Pancreas (tissue), 10 donors: ENCODE measurements around the gene GNAQ. TPM values are rescaled to one million over a fixed set of nuclear protein-coding genes. Genes with fewer than 3 reads are reported as not detected.

Experiments
- ATAC-seq, 4 donors: fragments of 200-7000 bp; cut with Tn5 transposase; one replicate each; pipeline versions ENCODE4 v1.8.0 to v1.9.1; 2020; ENCODE audit warnings: mild to moderate bottlenecking in 4 of 4, moderate library complexity in 4 of 4
- DNase-seq, 6 donors: peaks; one replicate each; pipeline ENCODE4 v3.0.0-alpha.2; 2020
- FAIRE-seq: peaks from 2 replicates; lab custom pipeline; 2012; peaks lifted over from hg19 to GRCh38; lab: Jason Lieb, UNC
- H3K27ac ChIP-seq, 4 donors: fragments of 200-600 bp; sonication (generic); 1 replicate in 3 of 4; 2 replicates in 1 of 4; pipeline versions ENCODE4 v1.5.0 to v1.8.0; 2020
- H3K27me3 ChIP-seq, 4 donors: fragments of 200-600 bp; one replicate each; pipeline ENCODE4 v1.8.0; 2021
- H3K36me3 ChIP-seq, 3 donors: fragments of 200-600 bp; sonication (generic) in 1 of 3; one replicate each; pipeline versions ENCODE4 v1.5.0 to v1.8.0; 2020 to 2021
- H3K4me1 ChIP-seq, 3 donors: fragments of 200-600 bp; one replicate each; pipeline ENCODE4 v1.8.0; 2021
- H3K4me3 ChIP-seq, 4 donors: fragments of 200-600 bp; sonication (generic) in 2 of 4; one replicate each; pipeline versions ENCODE4 v1.5.0 to v1.8.0; 2020 to 2021
- H3K9me3 ChIP-seq, 4 donors: fragments of 200-600 bp; one replicate each; pipeline ENCODE4 v1.8.0; 2021
- WGBS, 2 donors: extraction: QIAGEN DNeasy Blood & Tissue Kit; methylation state at CpG; one replicate each; pipeline ENCODE4 v1.1.7; 2013; 5-methylcytosine and 5-hydroxymethylcytosine counted together
- intact Hi-C, 3 donors: fragments of 100-400 bp; cut with DNase I; formaldehyde crosslinking; loops; one replicate each; pipeline versions ENCODE4 v1.11.1 to v1.14.2; 2022
- polyA plus RNA-seq, 2 donors: library from polyadenylated mRNA; stranded (reverse); fragments of 200-250 nt; gene quantifications; one replicate each; pipeline ENCODE4 v1.2.3, GENCODE V29; 2013
- total RNA-seq, 6 donors: library from RNA; stranded (reverse); fragmentation: NEBNext Ultra II Directional in 4 of 6; extraction: Animal tissue kit (Norgen Biotek cat#: 25700) in 4 of 6; gene quantifications; one replicate each; pipeline versions ENCODE4 v1.2.1 to v1.2.4, GENCODE V29; 2021 to 2023
- TF ChIP-seq, protein P1 (sequence below), 4 donors: fragments of 200-600 bp; sonication (generic) in 3 of 4; IDR thresholded peaks; one replicate each; pipeline versions ENCODE4 v1.5.0 to v1.8.0; 2021; ENCODE audit warnings: antibody characterized with exemption in 4 of 4
- donor health status: healthy with polysubstance abuse.
- donor health status: DM: no; HTN: no; CAD: no; lungs with moderate emphysema.
- donor health status: DM: no; HTN: no; CAD: no.
- donor health status: control.
- donor health status: control.
- donor health status: Bipolar disorder and iron deficiency.
- donor health status: DM: yes; HTN: yes; CAD: no.
- donor health status: DM: no; HTN: no; CAD: no.
- donor health status: DM: no; HTN: no; CAD: no.
- donor health status: DM: yes; HTN: yes; CAD: no.

The GNAQ gene
- total and polyA plus RNA-seq, 8 donors: 6.7 to 33.8 (median 18.2) TPM

DNA sequence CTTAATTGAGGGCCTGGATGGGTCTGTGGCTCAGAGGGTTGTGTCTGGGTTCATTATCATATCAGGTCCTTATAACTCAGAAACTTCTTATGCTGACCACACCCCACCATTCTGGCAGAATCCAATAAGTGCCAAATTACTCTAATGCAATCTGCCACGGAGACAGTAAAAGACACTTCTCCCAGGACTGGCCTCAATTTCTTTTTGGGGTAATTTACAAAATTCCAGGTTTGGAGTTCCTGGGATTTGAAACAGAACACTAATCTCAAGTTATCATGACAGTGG, 187.8 kb downstream of the GNAQ start:
- TF ChIP-seq, protein P1, sequence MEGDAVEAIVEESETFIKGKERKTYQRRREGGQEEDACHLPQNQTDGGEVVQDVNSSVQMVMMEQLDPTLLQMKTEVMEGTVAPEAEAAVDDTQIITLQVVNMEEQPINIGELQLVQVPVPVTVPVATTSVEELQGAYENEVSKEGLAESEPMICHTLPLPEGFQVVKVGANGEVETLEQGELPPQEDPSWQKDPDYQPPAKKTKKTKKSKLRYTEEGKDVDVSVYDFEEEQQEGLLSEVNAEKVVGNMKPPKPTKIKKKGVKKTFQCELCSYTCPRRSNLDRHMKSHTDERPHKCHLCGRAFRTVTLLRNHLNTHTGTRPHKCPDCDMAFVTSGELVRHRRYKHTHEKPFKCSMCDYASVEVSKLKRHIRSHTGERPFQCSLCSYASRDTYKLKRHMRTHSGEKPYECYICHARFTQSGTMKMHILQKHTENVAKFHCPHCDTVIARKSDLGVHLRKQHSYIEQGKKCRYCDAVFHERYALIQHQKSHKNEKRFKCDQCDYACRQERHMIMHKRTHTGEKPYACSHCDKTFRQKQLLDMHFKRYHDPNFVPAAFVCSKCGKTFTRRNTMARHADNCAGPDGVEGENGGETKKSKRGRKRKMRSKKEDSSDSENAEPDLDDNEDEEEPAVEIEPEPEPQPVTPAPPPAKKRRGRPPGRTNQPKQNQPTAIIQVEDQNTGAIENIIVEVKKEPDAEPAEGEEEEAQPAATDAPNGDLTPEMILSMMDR (IDR thresholded peaks at IDR 0.05): no peak
- Histone ChIP-seq H3K27ac (no peak overlapping the region), H3K36me3 (no peaks in the 10 kb centered on the region), H3K9me3 (no peaks in the 10 kb centered on the region), H3K4me1 (peaks cover 0 to 8% (median 4%) of the 10 kb centered on the region in 3 donors), H3K27me3 (no peaks in the 10 kb centered on the region), H3K4me3 (no peak overlapping the region)
- ATAC-seq (no peak), DNase-seq (no peak), FAIRE-seq (no peak)
- WGBS, 2 donors: 93 to 95% methylated on average over 1 of the region's 1 CpG
- intact Hi-C loops: loop anchor here in 1 of 3 donors (10.0 kb wide), 1 partner anchor 191 kb away; the partner anchor contains the start of gene GNAQ

DNA sequence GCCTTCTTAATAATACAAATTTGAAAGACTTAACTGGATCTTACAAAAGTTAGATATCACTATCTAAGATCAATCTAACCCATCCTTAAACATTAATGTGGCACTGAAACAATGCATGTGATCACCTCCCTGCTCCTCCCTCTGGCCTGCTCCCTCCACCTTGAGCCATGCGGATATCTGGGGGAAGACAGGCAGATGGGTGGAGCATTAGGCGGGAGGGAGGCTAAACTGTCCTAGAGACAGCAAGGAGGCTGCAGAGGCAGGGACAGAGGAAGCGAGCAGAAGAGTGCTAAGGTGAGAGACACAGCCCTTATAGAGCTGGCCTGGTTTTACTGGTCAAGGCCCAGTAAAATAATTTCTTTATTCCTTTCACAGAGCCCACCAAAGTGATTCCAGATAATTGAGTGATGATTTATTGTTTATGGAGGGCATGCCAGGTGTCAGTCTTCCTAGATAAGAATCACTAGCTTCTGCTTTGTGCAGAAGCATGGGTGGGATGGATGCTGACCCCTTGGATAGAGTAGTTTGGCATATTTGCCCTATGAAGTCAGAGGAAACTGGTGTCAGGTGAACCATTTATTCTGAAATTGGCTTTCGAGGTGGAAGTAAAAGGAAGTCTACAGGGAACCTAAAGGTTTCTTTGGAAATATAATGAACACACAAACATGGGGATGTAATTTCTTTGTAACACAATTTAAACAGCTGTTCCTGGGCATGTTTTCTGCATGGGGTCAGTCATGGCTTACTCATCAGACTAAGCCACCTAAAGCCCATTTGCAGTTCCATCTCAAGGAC, 188.3 kb downstream of the GNAQ start:
- no peak overlapping the region for H3K4me3 ChIP-seq
- H3K9me3 ChIP-seq: no peaks in the 10 kb centered on the region
- no peaks in the 10 kb centered on the region for H3K36me3 ChIP-seq
- FAIRE-seq: no peak
- intact Hi-C loops: loop anchor here in 1 of 3 donors (10.0 kb wide), 1 partner anchor 192 kb away; the partner anchor contains the start of gene GNAQ
- no peaks in the 10 kb centered on the region for H3K27me3 ChIP-seq
- peaks cover 0 to 8% (median 4%) of the 10 kb centered on the region in 3 donors for H3K4me1 ChIP-seq
- ATAC-seq: no peak
- H3K27ac ChIP-seq: no peak overlapping the region
- TF ChIP-seq, protein P1 (IDR thresholded peaks at IDR 0.05): no peak
- 90 to 92% methylated on average over 4 of the region's 4 CpGs for WGBS, 2 donors
- no peak for DNase-seq

GRCh38 chr9:77841739-77842386, 189.7 kb downstream of the GNAQ start:
- ATAC-seq (peak in 3 of 4 donors; percentile 29 to 53 (median 33)), DNase-seq (no peak), FAIRE-seq (no peak)
- WGBS, 2 donors: 68 to 78% methylated on average over 3 of the region's 3 CpGs
- intact Hi-C loops: loop anchor here in 1 of 3 donors (10.0 kb wide), 1 partner anchor 193 kb away; the partner anchor contains the start of gene GNAQ
- TF ChIP-seq, protein P1 (IDR thresholded peaks at IDR 0.05): peak in 1 of 4 donors; percentile 10
- H3K9me3 ChIP-seq: no peaks in the 10 kb centered on the region
- H3K4me1 ChIP-seq: peaks cover 0 to 8% (median 4%) of the 10 kb centered on the region in 3 donors
- no peaks in the 10 kb centered on the region for H3K27me3 ChIP-seq
- H3K36me3 ChIP-seq: no peaks in the 10 kb centered on the region
- no peak overlapping the region for H3K27ac ChIP-seq
- H3K4me3 ChIP-seq: no peak overlapping the region

DNA sequence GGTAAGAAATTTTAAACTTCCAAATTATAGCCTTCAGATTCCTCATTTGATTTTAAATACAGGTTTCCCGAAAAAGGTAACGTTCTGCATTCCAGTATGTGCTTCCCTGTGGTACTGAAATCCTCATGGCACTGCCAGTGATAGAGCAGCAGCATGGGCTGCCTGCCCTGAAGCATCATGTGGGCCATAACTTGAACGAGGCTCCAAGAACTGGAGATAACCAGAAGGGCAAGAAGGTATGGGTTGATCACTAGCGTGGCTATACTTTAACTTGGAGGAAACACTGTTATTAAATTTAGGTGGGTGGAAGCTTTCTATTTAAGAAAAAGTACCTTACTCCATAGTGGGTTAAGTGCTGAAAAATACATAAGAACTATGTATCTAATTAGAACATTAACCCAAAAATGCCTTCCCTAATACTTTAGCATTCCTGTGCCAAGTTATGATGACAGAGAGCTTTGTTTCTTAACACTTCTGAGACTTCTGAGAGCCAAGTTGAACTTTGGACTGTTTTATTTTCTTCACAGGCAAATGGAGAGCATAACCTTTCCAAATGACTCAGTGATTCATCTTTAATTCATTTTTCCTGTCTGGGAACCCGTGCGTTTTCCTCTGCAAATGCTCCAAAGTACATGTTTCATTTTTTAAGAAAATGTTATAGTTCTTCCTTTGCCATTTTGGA, 192.0 kb downstream of the GNAQ start:
- H3K27ac ChIP-seq: no peak overlapping the region

More for the DNA sequence above, 192.0 kb downstream of the GNAQ start:
- DNase-seq: no peak
- H3K9me3 ChIP-seq: no peaks in the 10 kb centered on the region
- no peaks in the 10 kb centered on the region for H3K27me3 ChIP-seq
- H3K4me3 ChIP-seq: no peak overlapping the region
- TF ChIP-seq, protein P1 (IDR thresholded peaks at IDR 0.05): no peak
- no peak for FAIRE-seq
- H3K36me3 ChIP-seq: no peaks in the 10 kb centered on the region
- intact Hi-C loops: loop anchor here in 1 of 3 donors (10.0 kb wide), 1 partner anchor 195 kb away; the partner anchor contains the start of gene GNAQ
- ATAC-seq: peak; percentile 48 to 80 (median 74)
- 41 to 43% methylated on average over 6 of the region's 6 CpGs for WGBS, 2 donors
- peaks cover 0 to 8% (median 4%) of the 10 kb centered on the region in 3 donors for H3K4me1 ChIP-seq
